ENCODE results near the gene DPP10.

- TF ChIP-seq CTCF (IDR thresholded peaks at IDR 0.05) = no peak
- no peak for TF ChIP-seq ZFX (IDR thresholded peaks at IDR 0.05; ENCODE audit: borderline replicate concordance)
These were observed 850.3 kb downstream of the DPP10 start for GRCh38 chr2:115292742-115293141.

Data from 22Rv1 (cell line).